GM19463 (cell line): ENCODE data around the gene MOGAT1.
"Not testable (repeated sequence)": the region's sequence is repeated elsewhere in the genome, so short reads cannot be mapped to it uniquely, and the experiment has no call there.

Experiments
- ATAC-seq: cut with Tn5 transposase; IDR thresholded peaks from one replicate; pipeline ENCODE4 v1.9.1; 2021; ENCODE audit warnings: mild to moderate bottlenecking, moderate library complexity; ENCODE audit not compliant: unreplicated experiment

Gene MOGAT1

GRCh38 chr2:222738312-222738711 is 66.9 kb downstream of the MOGAT1 start:
- no peak for ATAC-seq

GRCh38 chr2:222738809-222739208 is 67.4 kb downstream of the MOGAT1 start:
- no peak for ATAC-seq

GRCh38 chr2:222739939-222740338 is 68.5 kb downstream of the MOGAT1 start:
- ATAC-seq = no peak

GRCh38 chr2:222743251-222743812 is 71.9 kb downstream of the MOGAT1 start:
- no peak for ATAC-seq

- ATAC-seq = no peak
Measured at GRCh38 chr2:222745836-222746559, 74.5 kb downstream of the MOGAT1 start.

GRCh38 chr2:222747526-222748160 is 76.2 kb downstream of the MOGAT1 start:
- ATAC-seq = peak; percentile 82

- no peak for ATAC-seq
Measured at GRCh38 chr2:222750533-222750932, 79.1 kb downstream of the MOGAT1 start.

- ATAC-seq = no peak
Measured at GRCh38 chr2:222751238-222751637, 79.8 kb downstream of the MOGAT1 start.

GRCh38 chr2:222751821-222752719 is 80.6 kb downstream of the MOGAT1 start:
- ATAC-seq = no peak

- ATAC-seq = no peak
Measured at GRCh38 chr2:222752746-222753145, 81.3 kb downstream of the MOGAT1 start.

- ATAC-seq = no peak
Measured at GRCh38 chr2:222753251-222753824, 81.9 kb downstream of the MOGAT1 start.

- ATAC-seq = no peak
Measured at GRCh38 chr2:222754324-222754930, 83.0 kb downstream of the MOGAT1 start.

GRCh38 chr2:222755593-222755992 is 84.1 kb downstream of the MOGAT1 start:
- not testable (repeated sequence) for ATAC-seq

- ATAC-seq = no peak
Measured at GRCh38 chr2:222756362-222756831, 84.9 kb downstream of the MOGAT1 start.

GRCh38 chr2:222756951-222757650 is 85.6 kb downstream of the MOGAT1 start:
- no peak for ATAC-seq
